CD4-positive, alpha-beta T cell treated with Interleukin-4 for 4 hours (primary cell): ENCODE results near the gene HOXB7.

Experiments used
- DNase-seq: peaks from one replicate; pipeline ENCODE4 v3.0.0-alpha.2; 2020

Gene HOXB7

GRCh38 chr17:48636177-48637018, 25.6 kb upstream of the HOXB7 start:
- peak; percentile 49 for DNase-seq

- no peak for DNase-seq
Observed at GRCh38 chr17:48634493-48635208, 23.8 kb upstream of the HOXB7 start.

- no peak for DNase-seq
Observed at GRCh38 chr17:48633266-48633677, 22.5 kb upstream of the HOXB7 start.

GRCh38 chr17:48632579-48633265, 21.9 kb upstream of the HOXB7 start:
- DNase-seq = no peak

GRCh38 chr17:48631693-48632578, 21.1 kb upstream of the HOXB7 start:
- no peak for DNase-seq

GRCh38 chr17:48630925-48631692, 20.3 kb upstream of the HOXB7 start:
- DNase-seq = no peak

- no peak for DNase-seq
Observed at GRCh38 chr17:48630009-48630924, 19.4 kb upstream of the HOXB7 start.

GRCh38 chr17:48629411-48629759, 18.6 kb upstream of the HOXB7 start:
- DNase-seq = no peak

GRCh38 chr17:48628649-48629410, 18.0 kb upstream of the HOXB7 start:
- DNase-seq = no peak

GRCh38 chr17:48627623-48628521, 17.1 kb upstream of the HOXB7 start:
- DNase-seq = no peak

- DNase-seq = no peak
Observed at GRCh38 chr17:48627118-48627597, 16.3 kb upstream of the HOXB7 start.

GRCh38 chr17:48626245-48627117, 15.7 kb upstream of the HOXB7 start, which contains the start of gene HOXB9:
HOXB9 (minus strand) TSS chr17:48626358; CDS start chr17:48626269, 89 bp downstream.
- DNase-seq = no peak

GRCh38 chr17:48625495-48626244, 14.9 kb upstream of the HOXB7 start:
- no peak for DNase-seq

- no peak for DNase-seq
Observed at GRCh38 chr17:48624544-48625494, 14.0 kb upstream of the HOXB7 start.

GRCh38 chr17:48624118-48624517, 13.3 kb upstream of the HOXB7 start:
- no peak for DNase-seq

- DNase-seq = no peak
Observed at GRCh38 chr17:48623583-48623982, 12.8 kb upstream of the HOXB7 start.
